OCI-LY3 (cell line): ENCODE results near the gene CDC14A.

Source experiments
- EZH2phosphoT487 ChIP-seq: fragments of 200-600 bp; shearing (Covaris generic); IDR thresholded peaks from 2 replicates; pipeline ENCODE4 v1.6.1; 2018; ENCODE audit warnings: antibody characterized with exemption, mixed run types, low read depth
- TF ChIP-seq, protein P1 (sequence below): fragments of 200-600, 300-600 bp; sonication (generic); IDR thresholded peaks from 2 replicates; pipeline ENCODE4 v1.5.1; 2014; ENCODE audit warnings: antibody characterized with exemption, low read length, low read depth

DNA sequence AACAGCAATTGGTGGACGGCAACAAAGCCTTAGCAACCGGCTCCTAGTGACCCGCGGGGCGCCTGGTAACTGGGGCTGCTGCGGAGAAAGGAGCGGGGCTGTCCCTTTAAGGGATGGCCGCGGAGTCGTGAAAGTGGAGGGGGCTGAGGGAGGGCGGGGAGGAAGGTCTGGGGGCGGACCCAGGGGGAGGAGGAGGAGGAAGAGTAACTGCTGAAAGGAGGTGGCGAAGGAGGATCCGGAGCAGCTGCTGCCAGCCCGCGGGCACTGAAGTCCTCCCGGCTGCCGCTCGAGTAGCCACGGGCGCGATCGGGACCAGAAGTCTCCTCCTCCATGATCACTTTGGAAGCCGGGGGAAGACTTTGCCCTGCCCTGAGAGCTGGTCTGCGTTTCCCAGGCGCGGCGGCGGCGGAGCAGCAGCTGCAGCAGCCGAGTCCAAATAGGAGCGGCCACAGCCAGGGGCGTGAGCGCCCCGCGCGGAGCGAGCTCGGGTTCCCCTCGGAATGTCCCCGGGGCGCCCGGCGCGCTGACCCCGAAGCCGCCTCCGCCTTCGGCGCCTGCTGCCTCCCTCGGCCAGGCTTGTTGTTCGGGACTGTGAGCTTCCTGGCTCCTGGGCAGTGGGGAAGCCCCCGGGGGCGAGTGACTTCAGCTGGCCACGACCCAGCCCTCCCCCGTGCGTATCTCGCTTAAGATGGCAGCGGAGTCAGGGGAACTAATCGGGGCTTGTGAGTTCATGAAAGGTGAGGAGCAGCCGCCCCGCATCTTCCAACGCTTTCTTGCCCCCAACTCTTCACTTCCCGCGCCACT lies at the start of gene CDC14A:
- TF ChIP-seq, protein P1, sequence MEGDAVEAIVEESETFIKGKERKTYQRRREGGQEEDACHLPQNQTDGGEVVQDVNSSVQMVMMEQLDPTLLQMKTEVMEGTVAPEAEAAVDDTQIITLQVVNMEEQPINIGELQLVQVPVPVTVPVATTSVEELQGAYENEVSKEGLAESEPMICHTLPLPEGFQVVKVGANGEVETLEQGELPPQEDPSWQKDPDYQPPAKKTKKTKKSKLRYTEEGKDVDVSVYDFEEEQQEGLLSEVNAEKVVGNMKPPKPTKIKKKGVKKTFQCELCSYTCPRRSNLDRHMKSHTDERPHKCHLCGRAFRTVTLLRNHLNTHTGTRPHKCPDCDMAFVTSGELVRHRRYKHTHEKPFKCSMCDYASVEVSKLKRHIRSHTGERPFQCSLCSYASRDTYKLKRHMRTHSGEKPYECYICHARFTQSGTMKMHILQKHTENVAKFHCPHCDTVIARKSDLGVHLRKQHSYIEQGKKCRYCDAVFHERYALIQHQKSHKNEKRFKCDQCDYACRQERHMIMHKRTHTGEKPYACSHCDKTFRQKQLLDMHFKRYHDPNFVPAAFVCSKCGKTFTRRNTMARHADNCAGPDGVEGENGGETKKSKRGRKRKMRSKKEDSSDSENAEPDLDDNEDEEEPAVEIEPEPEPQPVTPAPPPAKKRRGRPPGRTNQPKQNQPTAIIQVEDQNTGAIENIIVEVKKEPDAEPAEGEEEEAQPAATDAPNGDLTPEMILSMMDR: no peak
- no peak for TF ChIP-seq EZH2phosphoT487
